H1 (cell line): Measurements from ENCODE around the gene KRT23.

Experiments used
- BRCA1 ChIP-seq: IDR thresholded peaks from 2 replicates; pipeline ENCODE4 v1.6.1; 2012; ENCODE audit warnings: low read depth, low read length, improper control_type of control experiment
- SIN3A ChIP-seq, 2 experiments: IDR thresholded peaks in 1 of 2; conservative IDR thresholded peaks in 1 of 2; 2 replicates each; pipeline ENCODE4 v1.6.1; 2011 to 2012; ENCODE audit warnings: low read length in 2 of 2, improper control_type of control experiment in 1 of 2, low read depth in 1 of 2, mild to moderate bottlenecking in 1 of 2
- SP1 ChIP-seq: IDR thresholded peaks from 2 replicates; pipeline ENCODE4 v1.6.1; 2011; ENCODE audit warnings: low read depth, low read length

GRCh38 chr17:40909755-40910154, 27.7 kb downstream of the KRT23 start:
- TF ChIP-seq SIN3A (conservative IDR thresholded peaks at IDR 0.05 in 1 of 2, IDR thresholded peaks at IDR 0.05 in 1 of 2; ENCODE audit: low read depth in 1 of 2, low read length in 2 of 2): no peak
- TF ChIP-seq SP1: no peak
- no peak for TF ChIP-seq BRCA1
